H1 (cell line): ENCODE data around the gene CROCC2.

Source experiments
- ATF3 ChIP-seq: IDR thresholded peaks from 2 replicates; pipeline ENCODE4 v1.6.1; 2011; ENCODE audit warnings: low read depth, mild to moderate bottlenecking, low read length; ENCODE audit not compliant: insufficient read depth
- BCL11A ChIP-seq, 2 experiments: IDR thresholded peaks; one replicate each; pipeline ENCODE4 v1.6.1; 2011; ENCODE audit warnings: low read depth in 2 of 2, low read length in 2 of 2, mild to moderate bottlenecking in 2 of 2
- CHD1 ChIP-seq: IDR thresholded peaks from 2 replicates; pipeline ENCODE4 v1.6.1; 2012; ENCODE audit warnings: low read depth, low read length, improper control_type of control experiment
- EP300 ChIP-seq, 2 experiments: IDR thresholded peaks; 1 replicate in 1 of 2; 2 replicates in 1 of 2; pipeline ENCODE4 v1.6.1; 2011 to 2012; ENCODE audit warnings: low read depth in 2 of 2, low read length in 2 of 2, mild to moderate bottlenecking in 2 of 2, borderline replicate concordance in 1 of 2, inconsistent platforms in 1 of 2, moderate library complexity in 1 of 2
- POLR2A ChIP-seq, 2 experiments: IDR thresholded peaks; 1 replicate in 1 of 2; 2 replicates in 1 of 2; pipeline ENCODE4 v1.6.1; 2011; ENCODE audit warnings: low read depth in 2 of 2, low read length in 2 of 2, mild to moderate bottlenecking in 2 of 2; ENCODE audit errors: control extremely low read depth in 1 of 2
- USF2 ChIP-seq: IDR thresholded peaks from 2 replicates; pipeline ENCODE4 v1.6.1; 2011; ENCODE audit warnings: low read length, improper control_type of control experiment
- YY1 ChIP-seq: IDR thresholded peaks from 2 replicates; pipeline ENCODE4 v1.6.1; 2011; ENCODE audit warnings: low read depth, mild to moderate bottlenecking, low read length
- TF ChIP-seq, protein P1 (sequence below), 3 experiments: IDR thresholded peaks; 1 replicate in 2 of 3; 2 replicates in 1 of 3; pipeline versions ENCODE4 v1.5.1 to v1.6.1; 2011; ENCODE audit warnings: low read length in 3 of 3, mild to moderate bottlenecking in 3 of 3, inconsistent platforms in 2 of 3, low read depth in 1 of 3, moderate library complexity in 1 of 3; ENCODE audit not compliant: insufficient read depth in 1 of 3; ENCODE audit errors: control extremely low read depth in 1 of 3

GRCh38 chr2:240930096-240930630 lies 24.0 kb downstream of the CROCC2 start:
- TF ChIP-seq CHD1 (no peak), USF2 (no peak), BCL11A (IDR thresholded peaks at IDR 0.05; ENCODE audit: low read depth in 2 of 2, low read length in 2 of 2) (no peak), ATF3 (no peak), POLR2A (IDR thresholded peaks at IDR 0.05; ENCODE audit: control extremely low read depth in 1 of 2, low read depth in 2 of 2, low read length in 2 of 2) (no peak), EP300 (IDR thresholded peaks at IDR 0.05; ENCODE audit: borderline replicate concordance in 1 of 2, low read depth in 2 of 2, low read length in 2 of 2) (no peak), YY1 (no peak)
- TF ChIP-seq, protein P1, sequence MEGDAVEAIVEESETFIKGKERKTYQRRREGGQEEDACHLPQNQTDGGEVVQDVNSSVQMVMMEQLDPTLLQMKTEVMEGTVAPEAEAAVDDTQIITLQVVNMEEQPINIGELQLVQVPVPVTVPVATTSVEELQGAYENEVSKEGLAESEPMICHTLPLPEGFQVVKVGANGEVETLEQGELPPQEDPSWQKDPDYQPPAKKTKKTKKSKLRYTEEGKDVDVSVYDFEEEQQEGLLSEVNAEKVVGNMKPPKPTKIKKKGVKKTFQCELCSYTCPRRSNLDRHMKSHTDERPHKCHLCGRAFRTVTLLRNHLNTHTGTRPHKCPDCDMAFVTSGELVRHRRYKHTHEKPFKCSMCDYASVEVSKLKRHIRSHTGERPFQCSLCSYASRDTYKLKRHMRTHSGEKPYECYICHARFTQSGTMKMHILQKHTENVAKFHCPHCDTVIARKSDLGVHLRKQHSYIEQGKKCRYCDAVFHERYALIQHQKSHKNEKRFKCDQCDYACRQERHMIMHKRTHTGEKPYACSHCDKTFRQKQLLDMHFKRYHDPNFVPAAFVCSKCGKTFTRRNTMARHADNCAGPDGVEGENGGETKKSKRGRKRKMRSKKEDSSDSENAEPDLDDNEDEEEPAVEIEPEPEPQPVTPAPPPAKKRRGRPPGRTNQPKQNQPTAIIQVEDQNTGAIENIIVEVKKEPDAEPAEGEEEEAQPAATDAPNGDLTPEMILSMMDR (IDR thresholded peaks at IDR 0.05; ENCODE audit: control extremely low read depth in 1 of 3, insufficient read depth in 1 of 3, low read depth in 1 of 3, low read length in 3 of 3) = no peak
